Left lobe of liver (tissue), 2 donors: ENCODE data around the gene GRK5. TPM values are rescaled to one million over a fixed set of nuclear protein-coding genes. Genes with fewer than 3 reads are reported as not detected.
A peak's percentile ranks its signal among the peaks of the same experiment; 100 is the strongest.
"Not testable (repeated sequence)": the region's sequence is repeated elsewhere in the genome, so short reads cannot be mapped to it uniquely, and the experiment has no call there.

Experiments
- ATAC-seq: fragments of 200-7000 bp; cut with Tn5 transposase; one replicate; pipeline ENCODE4 v1.9.1; 2020; ENCODE audit warnings: mild to moderate bottlenecking, moderate library complexity
- DNase-seq: peaks from one replicate; pipeline ENCODE4 v3.0.0-alpha.2; 2020; ENCODE audit warnings: low spot score
- total RNA-seq: library from RNA; stranded (reverse); gene quantifications from one replicate; pipeline ENCODE4 v1.2.1, GENCODE V29; 2021
- donor health status: DM: no; HTN: no; CAD: no; lungs with moderate emphysema.
- donor health status: DM: no; HTN: yes; CAD: no.

GRK5 gene
- total RNA-seq, 1 donor from 2014 or later: 8.4 TPM

GRCh38 chr10:119270762-119271366 lies 63.5 kb downstream of the GRK5 start:
- ATAC-seq (peak; percentile 86), DNase-seq (peak; percentile 83)

DNA sequence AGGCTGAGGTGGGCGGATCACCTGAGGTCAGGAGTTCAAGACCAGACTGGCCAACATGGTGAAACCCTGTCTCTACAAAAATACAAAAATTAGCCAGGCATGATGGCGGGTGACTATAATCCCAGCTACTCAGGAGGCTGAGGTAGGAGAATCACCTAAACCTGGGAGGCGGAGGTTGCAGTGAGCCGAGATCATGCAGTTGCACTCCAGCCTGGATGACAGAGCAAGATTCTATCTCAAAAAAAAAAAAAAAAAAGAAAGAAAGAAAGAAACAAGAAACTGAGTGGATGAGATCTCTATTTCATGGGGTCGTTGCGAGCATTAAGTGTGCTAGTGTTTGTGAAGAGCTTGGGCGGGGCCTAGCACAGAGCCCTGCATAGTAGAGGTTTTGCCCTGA lies 65.0 kb downstream of the GRK5 start:
- not testable (repeated sequence) for ATAC-seq, DNase-seq

DNA sequence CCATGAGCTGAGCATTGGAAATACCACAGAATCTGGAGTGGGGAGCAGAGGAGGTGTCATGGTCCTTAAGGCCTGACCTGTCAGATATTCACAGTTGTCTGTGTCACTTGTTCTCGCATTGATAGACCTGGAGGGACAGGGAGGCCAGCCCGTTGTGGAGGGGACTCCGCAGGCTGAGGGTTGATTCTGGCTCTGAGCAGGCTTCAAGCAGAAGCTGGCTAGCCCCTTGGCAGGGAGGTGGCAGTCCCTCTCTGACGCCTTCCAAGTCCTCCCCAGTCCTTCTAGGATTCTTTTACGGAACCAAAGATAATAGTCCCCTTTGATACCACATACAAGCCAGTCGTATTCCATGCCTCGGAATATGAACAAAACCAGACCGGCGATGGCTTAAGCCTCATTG lies 65.4 kb downstream of the GRK5 start:
- ATAC-seq (no peak), DNase-seq (no peak)

DNA sequence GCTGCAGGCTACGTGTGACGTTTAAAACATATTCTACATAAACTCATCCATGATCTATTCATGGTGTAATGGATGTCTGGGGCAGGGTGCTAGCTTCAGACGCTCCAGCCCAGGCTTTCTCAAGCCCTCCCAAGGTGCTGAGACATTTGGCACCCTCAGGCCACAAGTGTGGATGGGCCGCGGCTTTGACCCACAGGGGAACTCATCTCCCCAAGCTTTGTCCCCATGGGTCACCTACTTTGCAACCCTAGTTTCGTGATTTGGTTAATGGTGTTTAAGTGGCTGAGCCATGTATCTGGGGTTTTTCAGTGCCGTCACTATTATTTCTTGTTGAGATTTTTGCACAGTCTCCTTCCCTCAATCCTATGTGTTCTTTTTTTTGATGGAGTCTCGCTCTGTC lies 66.0 kb downstream of the GRK5 start:
- no peak for ATAC-seq

GRCh38 chr10:119274519-119275045 lies 67.2 kb downstream of the GRK5 start:
- ATAC-seq (no peak), DNase-seq (no peak)

More for the DNA sequence above, 66.0 kb downstream of the GRK5 start:
- no peak for DNase-seq

GRCh38 chr10:119275085-119275484 lies 67.7 kb downstream of the GRK5 start:
- DNase-seq (no peak), ATAC-seq (no peak)

DNA sequence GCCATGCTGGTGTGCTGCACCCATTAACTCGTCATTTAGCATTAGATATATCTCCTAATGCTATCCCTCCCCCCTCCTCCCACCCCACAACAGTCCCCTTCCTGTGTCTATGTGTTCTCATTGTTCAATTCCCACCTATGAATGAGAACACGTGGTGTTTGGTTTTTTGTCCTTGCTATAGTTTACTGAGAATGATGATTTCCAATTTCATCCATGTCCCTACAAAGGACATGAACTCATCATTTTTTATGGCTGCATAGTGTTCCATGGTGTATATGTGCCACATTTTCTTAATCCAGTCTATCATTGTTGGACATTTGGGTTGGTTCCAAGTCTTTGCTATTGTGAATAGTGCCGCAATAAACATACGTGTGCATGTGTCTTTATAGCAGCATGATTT lies 68.8 kb downstream of the GRK5 start:
- DNase-seq: not testable (repeated sequence)

DNA sequence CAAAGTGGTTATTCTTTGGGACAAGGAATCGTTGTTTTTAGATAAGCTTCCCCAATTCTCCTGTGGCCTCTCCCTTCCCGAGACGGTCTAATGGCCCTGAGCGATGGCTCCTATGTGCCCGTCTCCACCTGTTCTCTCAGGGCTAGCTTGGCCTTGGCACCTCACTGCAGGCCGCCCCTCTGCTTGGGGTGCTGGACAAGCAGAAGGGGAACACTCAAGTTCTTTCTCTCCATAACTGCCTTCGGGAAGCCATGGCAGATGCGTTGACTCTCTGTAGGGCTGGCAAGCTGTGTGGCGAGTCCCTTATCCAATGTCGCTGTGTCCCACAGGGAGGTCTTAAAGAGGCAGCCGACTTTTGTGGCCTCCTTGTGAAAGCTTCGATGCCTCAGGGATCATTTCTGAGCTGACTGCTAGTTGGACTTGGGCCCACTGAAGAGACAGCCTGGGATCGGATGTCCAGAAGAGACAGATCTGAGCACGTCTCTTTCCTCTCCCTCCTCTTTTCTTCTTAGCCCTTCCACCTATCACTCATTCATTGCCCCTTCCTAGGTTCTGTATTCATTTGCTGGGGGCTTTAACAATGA lies 70.8 kb downstream of the GRK5 start:
- no peak for ATAC-seq
- no peak for DNase-seq

More for the DNA sequence above, 68.8 kb downstream of the GRK5 start:
- ATAC-seq: not testable (repeated sequence)

GRCh38 chr10:119279441-119279840 lies 72.1 kb downstream of the GRK5 start:
- ATAC-seq: no peak
- DNase-seq: no peak

- ATAC-seq (peak; percentile 34), DNase-seq (peak; percentile 89)
Measured at GRCh38 chr10:119281581-119282071, 74.3 kb downstream of the GRK5 start.

- no peak for ATAC-seq
- DNase-seq: no peak
Measured at GRCh38 chr10:119282446-119282845, 75.1 kb downstream of the GRK5 start.

DNA sequence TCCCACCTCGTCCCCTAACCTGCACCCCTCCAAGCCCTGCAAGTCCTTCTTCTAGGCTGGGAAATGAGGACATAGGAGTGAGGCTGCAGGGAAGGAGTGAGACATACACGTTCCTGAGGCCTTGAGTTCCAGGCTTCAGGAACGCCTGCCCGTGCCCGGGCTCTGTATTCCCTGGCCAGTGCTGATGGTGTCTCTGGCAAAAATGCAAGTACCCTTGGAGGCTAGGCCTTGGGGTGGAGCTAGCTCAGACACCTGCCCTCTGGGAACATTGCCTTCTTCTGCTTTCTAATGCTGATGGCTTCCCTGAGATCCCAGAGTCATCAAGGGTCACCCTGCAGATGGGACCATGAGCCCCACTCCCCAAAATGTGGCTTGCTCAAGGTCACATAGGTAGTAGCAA lies 76.0 kb downstream of the GRK5 start:
- peak; percentile 52 for ATAC-seq
- peak; percentile 65 for DNase-seq

- ATAC-seq: peak; percentile 74
Measured at GRCh38 chr10:119283818-119284217, 76.4 kb downstream of the GRK5 start.

DNA sequence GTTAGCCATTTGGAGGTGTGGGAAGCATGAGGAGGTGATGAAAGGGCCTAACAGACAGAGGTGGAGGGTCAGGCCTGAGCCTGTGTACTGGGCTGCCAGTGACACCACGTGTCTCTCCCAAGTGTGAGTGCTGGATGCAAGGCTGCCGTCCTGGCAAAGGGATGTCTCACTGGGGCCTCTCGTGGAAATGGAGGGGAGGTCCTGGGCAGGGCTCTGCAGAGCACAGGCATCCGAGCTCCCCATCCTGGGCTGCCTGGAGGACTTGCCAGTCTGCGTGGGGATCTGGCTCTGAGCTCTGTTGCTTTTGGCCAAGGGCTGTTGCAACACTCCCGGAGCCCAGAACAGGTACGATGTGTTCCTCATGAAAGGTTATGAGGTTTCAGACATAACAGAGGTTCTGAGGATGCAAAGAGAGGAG lies 77.3 kb downstream of the GRK5 start:
- ATAC-seq: peak; percentile 72
- DNase-seq: peak; percentile 87

More at GRCh38 chr10:119283818-119284217, 76.4 kb downstream of the GRK5 start:
- DNase-seq: peak; percentile 85

- ATAC-seq: no peak
- no peak for DNase-seq
Measured at GRCh38 chr10:119285495-119286267, 78.3 kb downstream of the GRK5 start.

- DNase-seq: no peak
- no peak for ATAC-seq
Measured at GRCh38 chr10:119286516-119286915, 79.1 kb downstream of the GRK5 start.

GRCh38 chr10:119286983-119287633 lies 79.7 kb downstream of the GRK5 start:
- DNase-seq: no peak
- ATAC-seq: no peak

- DNase-seq (peak; percentile 61), ATAC-seq (peak; percentile 27)
Measured at GRCh38 chr10:119288574-119289001, 81.2 kb downstream of the GRK5 start.

DNA sequence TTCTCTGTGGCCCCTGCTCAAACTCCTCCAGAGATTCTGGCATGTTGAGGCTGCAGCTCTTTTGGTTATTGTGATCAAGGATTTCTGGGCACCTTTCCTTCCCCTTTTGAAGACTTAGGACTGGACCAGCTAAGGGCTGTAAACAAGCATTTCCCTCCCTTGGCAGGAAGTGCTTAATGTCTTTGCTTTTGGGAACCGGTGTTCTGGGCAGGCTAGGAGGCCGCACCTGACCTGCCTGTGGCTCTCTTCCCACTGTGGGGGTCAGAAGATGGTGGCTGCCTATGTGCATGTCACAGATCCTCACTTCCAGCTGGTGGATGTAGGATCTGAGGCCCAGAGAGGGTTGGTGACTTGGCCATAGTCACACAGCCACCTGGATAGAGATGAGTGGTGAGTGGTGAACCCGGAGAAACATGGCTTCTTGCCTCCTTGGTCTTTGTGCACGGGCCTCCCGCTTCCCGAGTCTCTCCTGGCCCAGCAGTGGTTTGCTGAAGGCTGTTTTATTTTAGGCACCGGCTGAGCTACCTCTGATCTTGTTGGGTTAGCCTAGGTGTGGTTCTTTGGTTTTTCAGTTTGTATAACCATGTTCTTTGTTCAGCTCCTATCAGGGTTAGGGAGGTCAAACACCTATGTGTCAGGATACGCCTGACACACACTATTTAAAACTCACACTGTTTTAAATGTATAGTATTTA lies 82.0 kb downstream of the GRK5 start:
- ATAC-seq (peak; percentile 5), DNase-seq (no peak)

DNA sequence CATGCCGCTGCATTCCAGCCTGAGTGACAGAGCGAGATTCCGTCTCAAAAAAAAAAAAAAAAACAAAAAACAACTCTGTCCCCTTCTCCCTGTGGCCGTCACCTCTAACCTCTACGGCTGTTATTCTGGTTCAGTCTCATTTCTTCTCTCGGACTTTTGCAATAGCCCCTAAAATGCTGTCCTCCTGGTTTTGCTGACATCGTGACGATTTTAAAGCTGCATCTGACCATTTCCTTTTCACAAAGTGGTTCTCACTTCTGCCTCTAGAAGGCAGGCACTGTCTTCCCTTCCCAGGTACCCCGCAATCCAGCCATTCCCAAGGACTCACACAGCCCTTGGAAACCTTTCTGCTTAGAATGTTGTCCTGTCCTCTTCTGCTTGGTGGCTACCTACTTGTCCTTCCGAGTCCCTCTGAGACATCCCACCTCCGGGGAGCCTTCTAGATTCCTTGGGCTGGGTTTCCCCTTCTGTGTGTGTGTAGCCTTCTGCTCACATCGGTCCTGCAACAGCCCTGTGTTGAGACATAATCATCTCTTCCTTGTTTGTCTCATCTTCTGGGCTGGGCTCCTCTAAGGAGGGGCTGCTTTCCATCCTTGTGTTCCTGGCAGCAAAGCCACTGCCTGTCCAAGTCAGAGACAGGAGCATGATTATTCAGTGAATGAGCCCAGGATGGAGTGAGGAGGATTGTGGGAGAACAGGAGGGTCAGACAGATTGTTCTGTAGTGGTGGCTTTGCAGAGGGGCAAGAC lies 83.1 kb downstream of the GRK5 start:
- DNase-seq: no peak
- ATAC-seq: no peak
